DND-41 (cell line): ENCODE results near the gene IFNLR1.

Experiments
- CTCF ChIP-seq: IDR thresholded peaks from 2 replicates; pipeline ENCODE4 v1.5.1; 2012; ENCODE audit warnings: borderline replicate concordance, low read length, moderate library complexity, mild to moderate bottlenecking; ENCODE audit not compliant: poor library complexity, severe bottlenecking; ENCODE audit errors: extremely low read depth
- EZH2 ChIP-seq: IDR thresholded peaks from 3 replicates; pipeline ENCODE4 v1.6.1; 2012; ENCODE audit warnings: borderline replicate concordance, low read depth, mild to moderate bottlenecking, moderate library complexity, low read length, inconsistent platforms; ENCODE audit not compliant: severe bottlenecking

DNA sequence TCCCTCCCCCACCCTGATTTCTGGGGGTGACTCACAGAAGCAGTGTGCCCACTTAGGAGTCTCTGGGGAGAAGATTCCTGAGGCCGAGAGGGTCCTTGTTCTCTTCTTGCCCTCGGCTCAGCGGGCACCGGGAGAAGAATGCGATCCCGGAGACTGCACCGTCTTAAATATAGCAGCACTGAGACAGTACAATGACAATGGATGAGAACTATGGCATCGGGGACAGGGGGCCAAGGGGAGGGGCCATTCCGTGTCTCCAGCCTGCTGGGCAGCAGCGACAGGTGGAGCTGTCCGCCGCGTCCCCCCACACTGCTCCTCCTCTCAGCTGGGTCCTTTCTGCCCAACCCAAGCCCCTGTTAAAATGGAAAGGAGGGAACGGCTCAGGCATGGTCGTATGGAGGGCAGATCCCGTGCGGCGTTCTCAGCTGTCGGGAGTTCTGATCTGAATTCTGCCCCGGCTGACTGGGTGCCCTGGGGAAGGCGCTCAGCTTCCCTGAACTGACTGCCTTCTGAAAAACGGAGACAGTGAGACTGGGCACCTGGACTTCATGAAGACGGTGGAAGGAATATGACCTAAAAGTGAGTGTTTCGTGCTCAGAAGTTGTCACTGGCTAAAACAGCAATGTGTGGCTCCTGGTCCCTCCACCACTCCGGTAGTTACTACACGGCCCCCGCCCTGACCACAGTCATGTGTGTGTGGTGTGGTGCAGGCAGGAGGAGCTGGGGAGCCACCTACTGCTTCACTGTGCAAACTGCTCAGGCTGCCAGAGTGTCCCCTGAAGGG, 74.9 kb downstream of the IFNLR1 start, which contains the start of gene MYOM3:
- TF ChIP-seq CTCF = peak; percentile 44
- no peak for TF ChIP-seq EZH2
